ENCODE data around the gene ZBTB26.

Gene ZBTB26

DNA sequence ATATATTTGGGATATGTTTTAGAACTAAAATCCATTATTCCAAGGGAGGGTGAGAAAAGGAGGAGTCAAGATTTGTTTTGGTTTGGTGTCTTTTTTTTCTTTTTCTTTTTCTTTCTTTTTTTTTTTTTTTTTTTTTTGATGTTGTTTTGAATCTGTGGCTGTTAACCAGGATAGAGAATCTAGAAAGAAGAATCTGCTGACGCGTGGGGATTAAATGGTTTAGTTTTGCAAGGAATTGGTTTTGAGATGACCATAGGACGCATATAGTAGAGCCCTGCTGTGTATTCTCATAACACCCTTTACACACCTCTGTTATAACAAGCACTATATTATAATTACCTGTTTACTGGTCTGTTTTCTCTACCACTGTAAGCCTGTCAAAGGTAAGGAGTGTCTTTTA, 19.0 kb upstream of the ZBTB26 start:
- peaks cover 88% of the 10 kb centered on the region for H3K79me2 ChIP-seq (ENCODE audit: insufficient read depth, low read length)
- no peaks in the 10 kb centered on the region for H3K27me3 ChIP-seq (ENCODE audit: insufficient read depth, low read length, poor library complexity)
- peaks cover 3% of the 10 kb centered on the region; the same call in 1 of the 2 replicates for H3K4me1 ChIP-seq (ENCODE audit: insufficient read depth, low read length)
- no peak overlapping the region for H3K27ac ChIP-seq (ENCODE audit: low read length)
- H3K9ac ChIP-seq (ENCODE audit: low read depth, low read length) = no peak overlapping the region
- H3K4me3 ChIP-seq (ENCODE audit: low read depth in 1 of 2, low read length in 2 of 2) = no peak overlapping the region
- ATAC-seq (ENCODE audit: insufficient read depth, low read depth) (no peak), DNase-seq (no peak)
- peaks cover 8% of the 10 kb centered on the region; the same call in 1 of the 2 replicates for H4K20me1 ChIP-seq (ENCODE audit: insufficient read depth, low read length)
- TF ChIP-seq CTCF (IDR thresholded peaks at IDR 0.05; ENCODE audit: borderline replicate concordance, extremely low read depth, low read length, poor library complexity, severe bottlenecking) (no peak), EZH2 (IDR thresholded peaks at IDR 0.05; ENCODE audit: borderline replicate concordance, low read depth, low read length, severe bottlenecking) (no peak)
- no peaks in the 10 kb centered on the region for H3K9me3 ChIP-seq (ENCODE audit: insufficient read depth, low read length, severe bottlenecking)
- no peak overlapping the region for H2AFZ ChIP-seq (ENCODE audit: low read depth, low read length)
- no peaks in the 10 kb centered on the region for H3K36me3 ChIP-seq (ENCODE audit: insufficient read depth, low read length)
- H3K4me2 ChIP-seq (ENCODE audit: insufficient read depth, low read length) = no peak overlapping the region

- H3K4me3 ChIP-seq (ENCODE audit: low read depth in 1 of 2, low read length in 2 of 2) = no peak overlapping the region
- H3K27ac ChIP-seq (ENCODE audit: low read length) = no peak overlapping the region
- no peaks in the 10 kb centered on the region for H3K9me3 ChIP-seq (ENCODE audit: insufficient read depth, low read length, severe bottlenecking)
- ATAC-seq (ENCODE audit: insufficient read depth, low read depth) (no peak), DNase-seq (no peak)
- TF ChIP-seq EZH2 (IDR thresholded peaks at IDR 0.05; ENCODE audit: borderline replicate concordance, low read depth, low read length, severe bottlenecking) (no peak), CTCF (IDR thresholded peaks at IDR 0.05; ENCODE audit: borderline replicate concordance, extremely low read depth, low read length, poor library complexity, severe bottlenecking) (no peak)
- no peak overlapping the region for H3K4me2 ChIP-seq (ENCODE audit: insufficient read depth, low read length)
- H3K4me1 ChIP-seq (ENCODE audit: insufficient read depth, low read length) = peaks cover 6% of the 10 kb centered on the region; the same call in 1 of the 2 replicates
- H3K36me3 ChIP-seq (ENCODE audit: insufficient read depth, low read length) = no peaks in the 10 kb centered on the region
- peaks cover 88% of the 10 kb centered on the region for H3K79me2 ChIP-seq (ENCODE audit: insufficient read depth, low read length)
- H3K27me3 ChIP-seq (ENCODE audit: insufficient read depth, low read length, poor library complexity) = no peaks in the 10 kb centered on the region
- no peak overlapping the region for H3K9ac ChIP-seq (ENCODE audit: low read depth, low read length)
- no peak overlapping the region for H2AFZ ChIP-seq (ENCODE audit: low read depth, low read length)
- H4K20me1 ChIP-seq (ENCODE audit: insufficient read depth, low read length) = peaks cover 8% of the 10 kb centered on the region; the same call in 1 of the 2 replicates
These were observed 18.4 kb upstream of the ZBTB26 start for GRCh38 chr9:122949696-122950095.

- DNase-seq (no peak), ATAC-seq (ENCODE audit: insufficient read depth, low read depth) (no peak)
- peaks cover 9% of the 10 kb centered on the region; the same call in 1 of the 2 replicates for H3K4me1 ChIP-seq (ENCODE audit: insufficient read depth, low read length)
- no peak overlapping the region for H3K9ac ChIP-seq (ENCODE audit: low read depth, low read length)
- TF ChIP-seq CTCF (IDR thresholded peaks at IDR 0.05; ENCODE audit: borderline replicate concordance, extremely low read depth, low read length, poor library complexity, severe bottlenecking) = no peak
- no peak for TF ChIP-seq EZH2 (IDR thresholded peaks at IDR 0.05; ENCODE audit: borderline replicate concordance, low read depth, low read length, severe bottlenecking)
- no peak overlapping the region for H3K4me3 ChIP-seq (ENCODE audit: low read depth in 1 of 2, low read length in 2 of 2)
- H3K4me2 ChIP-seq (ENCODE audit: insufficient read depth, low read length) = no peak overlapping the region
- no peaks in the 10 kb centered on the region for H3K9me3 ChIP-seq (ENCODE audit: insufficient read depth, low read length, severe bottlenecking)
- H3K79me2 ChIP-seq (ENCODE audit: insufficient read depth, low read length) = peaks cover 88% of the 10 kb centered on the region
- peaks cover 8% of the 10 kb centered on the region; the same call in 1 of the 2 replicates for H4K20me1 ChIP-seq (ENCODE audit: insufficient read depth, low read length)
- no peak overlapping the region for H3K27ac ChIP-seq (ENCODE audit: low read length)
- H3K27me3 ChIP-seq (ENCODE audit: insufficient read depth, low read length, poor library complexity) = no peaks in the 10 kb centered on the region
- H2AFZ ChIP-seq (ENCODE audit: low read depth, low read length) = no peak overlapping the region
- H3K36me3 ChIP-seq (ENCODE audit: insufficient read depth, low read length) = no peaks in the 10 kb centered on the region
These were observed 17.0 kb upstream of the ZBTB26 start for GRCh38 chr9:122948313-122948712.
